GM12873 (cell line): ENCODE measurements around the gene GPR161.

Source experiments
- TF ChIP-seq, protein P1 (sequence below): IDR thresholded peaks from 2 replicates; pipeline ENCODE4 v1.5.1; 2012; ENCODE audit warnings: low read depth, mild to moderate bottlenecking, moderate library complexity, low read length, control low read depth; ENCODE audit not compliant: insufficient read depth; ENCODE audit errors: missing control alignments

GPR161 gene

GRCh38 chr1:168104535-168104934, 32.2 kb downstream of the GPR161 start:
- TF ChIP-seq, protein P1, sequence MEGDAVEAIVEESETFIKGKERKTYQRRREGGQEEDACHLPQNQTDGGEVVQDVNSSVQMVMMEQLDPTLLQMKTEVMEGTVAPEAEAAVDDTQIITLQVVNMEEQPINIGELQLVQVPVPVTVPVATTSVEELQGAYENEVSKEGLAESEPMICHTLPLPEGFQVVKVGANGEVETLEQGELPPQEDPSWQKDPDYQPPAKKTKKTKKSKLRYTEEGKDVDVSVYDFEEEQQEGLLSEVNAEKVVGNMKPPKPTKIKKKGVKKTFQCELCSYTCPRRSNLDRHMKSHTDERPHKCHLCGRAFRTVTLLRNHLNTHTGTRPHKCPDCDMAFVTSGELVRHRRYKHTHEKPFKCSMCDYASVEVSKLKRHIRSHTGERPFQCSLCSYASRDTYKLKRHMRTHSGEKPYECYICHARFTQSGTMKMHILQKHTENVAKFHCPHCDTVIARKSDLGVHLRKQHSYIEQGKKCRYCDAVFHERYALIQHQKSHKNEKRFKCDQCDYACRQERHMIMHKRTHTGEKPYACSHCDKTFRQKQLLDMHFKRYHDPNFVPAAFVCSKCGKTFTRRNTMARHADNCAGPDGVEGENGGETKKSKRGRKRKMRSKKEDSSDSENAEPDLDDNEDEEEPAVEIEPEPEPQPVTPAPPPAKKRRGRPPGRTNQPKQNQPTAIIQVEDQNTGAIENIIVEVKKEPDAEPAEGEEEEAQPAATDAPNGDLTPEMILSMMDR: no peak

DNA sequence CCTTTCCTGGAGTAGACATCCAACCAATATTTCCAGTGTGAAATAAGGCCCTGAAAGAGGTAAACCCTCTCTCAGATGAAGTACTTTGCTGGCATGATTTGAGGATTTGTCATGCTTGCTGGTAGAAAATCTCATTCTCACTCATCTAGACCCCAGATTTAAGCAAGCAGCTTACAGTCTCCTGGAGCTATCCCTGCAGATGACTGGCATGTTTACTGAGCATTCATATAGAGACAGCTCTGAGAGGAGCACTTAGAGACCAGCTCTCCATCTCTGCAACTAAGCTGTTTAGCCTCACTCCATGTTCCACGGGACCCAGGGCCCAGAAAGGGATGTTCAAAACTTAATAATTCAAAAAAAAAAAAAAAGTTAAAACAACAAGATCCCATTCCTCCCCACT, 34.2 kb downstream of the GPR161 start:
- TF ChIP-seq, protein P1: no peak

GRCh38 chr1:168101336-168101735, 35.4 kb downstream of the GPR161 start:
- TF ChIP-seq, protein P1: no peak

- TF ChIP-seq, protein P1: no peak
Observed at GRCh38 chr1:168100315-168101002, 36.3 kb downstream of the GPR161 start.

DNA sequence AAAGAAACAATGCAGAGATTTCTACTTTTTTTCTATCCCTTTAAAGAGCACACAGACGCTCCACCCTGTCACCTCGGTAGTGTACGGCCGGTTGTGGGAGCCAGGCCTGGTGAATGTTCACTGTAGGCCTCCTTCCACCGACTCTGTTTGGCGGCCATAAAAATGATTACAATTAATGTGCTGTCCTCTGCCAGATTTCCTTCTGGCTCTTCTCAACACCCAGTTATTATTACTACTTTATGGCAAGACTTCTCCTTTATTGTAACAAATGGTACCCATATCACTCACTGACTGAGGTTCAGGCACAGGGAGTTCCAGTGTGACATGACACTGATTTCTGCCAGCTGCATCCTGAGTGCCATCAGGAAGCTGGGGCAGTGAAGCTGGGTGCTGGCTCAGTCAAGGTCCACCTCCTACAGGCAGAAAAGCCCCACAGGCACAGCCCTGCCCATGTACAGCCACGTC, 37.4 kb downstream of the GPR161 start:
- TF ChIP-seq, protein P1: no peak

GRCh38 chr1:168098534-168099320, 38.0 kb downstream of the GPR161 start:
- TF ChIP-seq, protein P1: no peak

DNA sequence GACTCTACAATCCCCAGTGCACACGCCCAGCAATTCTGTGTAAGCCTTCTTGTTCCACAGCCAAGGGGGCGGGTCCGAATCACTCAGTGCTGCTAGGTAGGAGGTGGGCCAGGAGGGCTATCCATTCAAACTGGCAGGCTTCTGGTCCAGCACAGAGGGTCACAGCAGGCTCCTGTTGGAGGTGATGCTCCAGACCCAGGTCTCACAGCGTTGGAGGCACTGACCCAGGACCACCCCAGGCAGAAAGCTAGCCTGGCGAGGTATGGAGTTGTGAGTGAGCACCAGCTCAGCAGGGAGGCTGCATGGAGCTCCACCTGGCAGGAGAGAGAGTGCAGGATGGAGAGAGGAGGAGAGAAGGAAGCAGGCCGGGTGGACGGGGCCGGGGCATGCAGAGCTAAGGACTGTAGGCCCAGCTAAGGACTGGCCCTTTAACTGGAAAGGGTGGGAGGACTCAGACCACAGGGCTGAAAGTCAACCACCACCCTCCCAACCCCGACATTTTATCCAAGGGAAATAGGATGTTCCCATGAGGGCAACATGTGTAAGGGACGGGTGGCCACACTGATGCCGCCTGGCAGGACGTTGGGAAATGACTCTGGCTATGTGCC, 38.7 kb downstream of the GPR161 start:
- TF ChIP-seq, protein P1: no peak
